ENCODE measurements around the gene RANBP10. TPM values are rescaled to one million over a fixed set of nuclear protein-coding genes. Genes with fewer than 3 reads are reported as not detected.

The RANBP10 gene
- total RNA-seq, 1 donor from 2014 or later, result 11.4 TPM

DNA sequence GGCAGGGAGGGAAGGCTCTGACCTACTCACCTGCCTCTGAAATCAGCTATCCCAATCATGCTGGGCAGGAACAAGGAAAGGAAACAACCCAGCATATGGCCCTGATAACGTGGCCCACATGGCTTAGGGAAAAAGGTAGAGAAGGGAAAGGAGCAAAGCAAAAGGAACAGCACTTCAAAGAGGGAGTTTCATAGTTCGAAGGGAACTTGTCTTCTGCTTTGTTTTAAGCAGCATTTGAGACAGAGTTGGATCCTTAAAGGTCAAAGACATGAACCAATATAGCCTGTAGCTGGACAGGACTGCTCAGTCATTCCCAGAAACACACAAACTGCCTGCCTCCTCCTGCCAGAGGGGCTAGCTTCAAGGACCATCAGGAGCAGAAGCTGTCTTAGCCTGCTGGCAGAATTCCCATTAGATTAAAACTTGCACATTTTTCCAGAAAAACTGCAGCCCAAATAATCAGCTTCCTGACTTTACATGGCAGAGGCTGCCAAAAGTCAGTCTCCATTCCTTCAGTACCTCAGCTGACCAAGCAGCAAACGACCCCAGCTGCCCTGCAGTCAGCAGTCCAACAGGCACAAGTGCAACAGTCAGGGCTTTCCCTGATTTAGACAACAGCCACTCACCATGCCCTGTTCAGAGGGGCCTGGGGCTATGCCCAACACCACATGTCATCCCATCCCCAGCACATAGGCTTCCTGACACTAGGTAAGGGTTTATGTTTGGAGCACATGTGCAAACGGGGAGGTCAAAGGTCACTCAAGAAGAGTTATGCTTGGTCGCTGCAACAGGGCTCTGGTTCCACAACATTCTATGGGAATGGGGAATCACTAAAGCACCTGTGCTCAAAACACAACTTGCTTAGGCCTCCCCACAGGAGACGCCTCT is 32.5 kb downstream of the RANBP10 start:
- H4K20me1 ChIP-seq (ENCODE audit: low read depth), result peaks cover 22% of the 10 kb centered on the region
- Mint-ChIP-seq H3K9me3 (peaks cover 2% of the 10 kb centered on the region), H3K36me3 (peaks cover 21% of the 10 kb centered on the region), H3K4me3 (no peak overlapping the region), H3K4me1 (no peaks in the 10 kb centered on the region), H3K27me3 (ENCODE audit: insufficient read depth, low read depth) (peaks cover 3% of the 10 kb centered on the region), H3K27ac (no peak overlapping the region)
- H2AFZ ChIP-seq (replicated peaks), result no peak overlapping the region
- no peak for DNase-seq (ENCODE audit: low spot score)
- no peak overlapping the region for H3K4me2 ChIP-seq
- no peaks in the 10 kb centered on the region for H3K27me3 ChIP-seq
- no peak overlapping the region for H3K9ac ChIP-seq
- no peaks in the 10 kb centered on the region for H3K4me1 ChIP-seq
- no peaks in the 10 kb centered on the region for H3F3A ChIP-seq (ENCODE audit: low read depth)
- TF ChIP-seq EZH2phosphoT487 (IDR thresholded peaks at IDR 0.05), result no peak
- TF ChIP-seq, protein P1, sequence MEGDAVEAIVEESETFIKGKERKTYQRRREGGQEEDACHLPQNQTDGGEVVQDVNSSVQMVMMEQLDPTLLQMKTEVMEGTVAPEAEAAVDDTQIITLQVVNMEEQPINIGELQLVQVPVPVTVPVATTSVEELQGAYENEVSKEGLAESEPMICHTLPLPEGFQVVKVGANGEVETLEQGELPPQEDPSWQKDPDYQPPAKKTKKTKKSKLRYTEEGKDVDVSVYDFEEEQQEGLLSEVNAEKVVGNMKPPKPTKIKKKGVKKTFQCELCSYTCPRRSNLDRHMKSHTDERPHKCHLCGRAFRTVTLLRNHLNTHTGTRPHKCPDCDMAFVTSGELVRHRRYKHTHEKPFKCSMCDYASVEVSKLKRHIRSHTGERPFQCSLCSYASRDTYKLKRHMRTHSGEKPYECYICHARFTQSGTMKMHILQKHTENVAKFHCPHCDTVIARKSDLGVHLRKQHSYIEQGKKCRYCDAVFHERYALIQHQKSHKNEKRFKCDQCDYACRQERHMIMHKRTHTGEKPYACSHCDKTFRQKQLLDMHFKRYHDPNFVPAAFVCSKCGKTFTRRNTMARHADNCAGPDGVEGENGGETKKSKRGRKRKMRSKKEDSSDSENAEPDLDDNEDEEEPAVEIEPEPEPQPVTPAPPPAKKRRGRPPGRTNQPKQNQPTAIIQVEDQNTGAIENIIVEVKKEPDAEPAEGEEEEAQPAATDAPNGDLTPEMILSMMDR (IDR thresholded peaks at IDR 0.05), result no peak
- no peak for TF ChIP-seq EZH2 (IDR thresholded peaks at IDR 0.05)
- H3K36me3 ChIP-seq, result no peaks in the 10 kb centered on the region
- H3K79me2 ChIP-seq (ENCODE audit: low read depth), result peaks cover 30% of the 10 kb centered on the region
- H3K4me3 ChIP-seq, result no peak overlapping the region
- H3K27ac ChIP-seq, result peak overlapping the region; percentile 7
- H3K9me3 ChIP-seq (ENCODE audit: low read depth), result no peaks in the 10 kb centered on the region

DNA sequence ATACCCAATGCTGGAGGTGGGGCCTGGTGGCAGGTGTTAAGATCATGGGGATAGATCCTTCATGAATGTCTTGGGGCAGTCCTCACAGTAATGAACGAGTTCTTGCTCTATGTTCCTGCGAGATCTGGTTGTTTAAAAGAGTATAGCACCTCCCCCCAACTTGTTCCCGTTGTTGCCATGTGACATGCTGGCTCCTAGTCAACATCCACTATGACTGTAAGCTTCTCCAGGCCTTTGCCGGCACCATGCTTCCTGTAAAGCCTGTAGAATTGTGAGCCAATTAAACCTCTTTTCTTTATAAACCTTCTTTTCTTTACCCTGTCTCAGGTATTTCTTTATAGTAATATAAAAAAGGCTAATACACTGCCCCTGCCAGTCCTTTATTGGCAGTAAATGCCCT is 33.3 kb downstream of the RANBP10 start:
- no peaks in the 10 kb centered on the region for H3F3A ChIP-seq (ENCODE audit: low read depth)
- no peak overlapping the region for H3K4me3 ChIP-seq
- no peak overlapping the region for H3K9ac ChIP-seq
- Mint-ChIP-seq H3K4me3 (no peak overlapping the region), H3K4me1 (no peaks in the 10 kb centered on the region), H3K27me3 (ENCODE audit: insufficient read depth, low read depth) (peaks cover 3% of the 10 kb centered on the region), H3K9me3 (peaks cover 2% of the 10 kb centered on the region), H3K27ac (no peak overlapping the region), H3K36me3 (peaks cover 22% of the 10 kb centered on the region)
- no peak for DNase-seq (ENCODE audit: low spot score)
- H3K4me1 ChIP-seq, result no peaks in the 10 kb centered on the region
- peaks cover 21% of the 10 kb centered on the region for H4K20me1 ChIP-seq (ENCODE audit: low read depth)
- no peak overlapping the region for H3K27ac ChIP-seq
- H2AFZ ChIP-seq (replicated peaks), result no peak overlapping the region
- H3K36me3 ChIP-seq, result no peaks in the 10 kb centered on the region
- peaks cover 28% of the 10 kb centered on the region for H3K79me2 ChIP-seq (ENCODE audit: low read depth)
- no peaks in the 10 kb centered on the region for H3K27me3 ChIP-seq
- no peaks in the 10 kb centered on the region for H3K9me3 ChIP-seq (ENCODE audit: low read depth)
- no peak overlapping the region for H3K4me2 ChIP-seq
- TF ChIP-seq, protein P1 (IDR thresholded peaks at IDR 0.05), result no peak
- TF ChIP-seq EZH2 (IDR thresholded peaks at IDR 0.05), result no peak
- TF ChIP-seq EZH2phosphoT487 (IDR thresholded peaks at IDR 0.05), result no peak

GRCh38 chr16:67770346-67770991 is 35.9 kb downstream of the RANBP10 start:
- Mint-ChIP-seq H3K36me3 (peaks cover 26% of the 10 kb centered on the region), H3K9me3 (no peaks in the 10 kb centered on the region), H3K4me3 (no peak overlapping the region), H3K27ac (no peak overlapping the region), H3K4me1 (peaks cover 2% of the 10 kb centered on the region), H3K27me3 (ENCODE audit: insufficient read depth, low read depth) (peaks cover 6% of the 10 kb centered on the region)
- H3K4me2 ChIP-seq, result no peak overlapping the region
- no peaks in the 10 kb centered on the region for H3K9me3 ChIP-seq (ENCODE audit: low read depth)
- no peak overlapping the region for H3K27ac ChIP-seq
- H3K27me3 ChIP-seq, result no peaks in the 10 kb centered on the region
- peaks cover 8% of the 10 kb centered on the region for H3K79me2 ChIP-seq (ENCODE audit: low read depth)
- no peak overlapping the region for H3K9ac ChIP-seq
- no peak overlapping the region for H2AFZ ChIP-seq (replicated peaks)
- H3K4me1 ChIP-seq, result peaks cover 8% of the 10 kb centered on the region
- peaks cover 18% of the 10 kb centered on the region for H4K20me1 ChIP-seq (ENCODE audit: low read depth)
- TF ChIP-seq EZH2phosphoT487 (IDR thresholded peaks at IDR 0.05), result no peak
- TF ChIP-seq, protein P1 (IDR thresholded peaks at IDR 0.05), result no peak
- no peak for TF ChIP-seq EZH2 (IDR thresholded peaks at IDR 0.05)
- no peaks in the 10 kb centered on the region for H3F3A ChIP-seq (ENCODE audit: low read depth)
- no peaks in the 10 kb centered on the region for H3K36me3 ChIP-seq
- DNase-seq (ENCODE audit: low spot score), result no peak
- H3K4me3 ChIP-seq, result no peak overlapping the region
